Body of pancreas (tissue), 4 donors: ENCODE measurements around the gene PSMB4. TPM values are rescaled to one million over a fixed set of nuclear protein-coding genes. Genes with fewer than 3 reads are reported as not detected.

Experiments
- ATAC-seq: fragments of 150-250 bp; one replicate; pipeline ENCODE4 v1.9.1; 2016
- DNase-seq, 4 donors: peaks; one replicate each; pipeline ENCODE4 v3.0.0-alpha.2; 2019
- H3K27ac ChIP-seq, 4 donors: fragments of 200-600 bp; sonication (generic); 1 replicate in 3 of 4; 2 replicates in 1 of 4; pipeline versions ENCODE4 v1.5.1 to v1.6.1; 2016 to 2019; ENCODE audit warnings: mild to moderate bottlenecking in 1 of 4, mixed read lengths in 1 of 4, moderate library complexity in 1 of 4
- H3K27me3 ChIP-seq, 2 donors: fragments of 200-600 bp; sonication (generic); one replicate each; pipeline ENCODE4 v1.6.0; 2016; ENCODE audit warnings: mild to moderate bottlenecking in 1 of 2
- H3K36me3 ChIP-seq, 2 donors: fragments of 200-600 bp; sonication (generic); replicated peaks in 1 of 2; 2 replicates each; pipeline ENCODE4 v1.5.1; 2016; ENCODE audit warnings: low read depth in 2 of 2; ENCODE audit not compliant: insufficient read depth in 1 of 2
- H3K4me1 ChIP-seq: fragments of 200-600 bp; sonication (generic); one replicate; pipeline ENCODE4 v1.6.0; 2016
- H3K4me3 ChIP-seq, 2 donors: fragments of 200-600 bp; sonication (generic); 1 replicate in 1 of 2; 2 replicates in 1 of 2; pipeline ENCODE4 v1.5.1; 2016 to 2019
- H3K9me3 ChIP-seq, 3 donors: fragments of 200-600 bp; sonication (generic); 1 replicate in 2 of 3; 2 replicates in 1 of 3; pipeline ENCODE4 v1.5.1; 2016
- CTCF ChIP-seq, 7 experiments: fragments of 450-650 bp in 4 of 7; fragments of 200-600 bp in 3 of 7; sonication (generic) in 3 of 7; IDR thresholded peaks; one replicate each; pipeline ENCODE4 v1.5.1; 2016 to 2019; ENCODE audit warnings: antibody characterized with exemption in 7 of 7
- POLR2A ChIP-seq, 3 donors: fragments of 450-650 bp; IDR thresholded peaks; one replicate each; pipeline ENCODE4 v1.6.1; 2016; ENCODE audit warnings: antibody characterized with exemption in 3 of 3, mild to moderate bottlenecking in 2 of 3
- whole genome bisulfite sequencing, 2 donors: methylation state at CpG; one replicate each; pipeline ENCODE4 v1.1.5; 2017; 5-methylcytosine and 5-hydroxymethylcytosine counted together
- intact Hi-C: fragments of 100-400 bp; cut with DNase I; formaldehyde crosslinking; loops from one replicate; pipeline ENCODE4 v1.15.1; 2023
- total RNA-seq, 2 donors: library from RNA; depleted of rRNA; stranded (reverse); fragments of >200 nt; gene quantifications; one replicate each; pipeline ENCODE4 v1.1.0, GENCODE V29; 2016

Gene PSMB4
- total RNA-seq, 2 donors from 2014 or later: 109 to 126 TPM

DNA sequence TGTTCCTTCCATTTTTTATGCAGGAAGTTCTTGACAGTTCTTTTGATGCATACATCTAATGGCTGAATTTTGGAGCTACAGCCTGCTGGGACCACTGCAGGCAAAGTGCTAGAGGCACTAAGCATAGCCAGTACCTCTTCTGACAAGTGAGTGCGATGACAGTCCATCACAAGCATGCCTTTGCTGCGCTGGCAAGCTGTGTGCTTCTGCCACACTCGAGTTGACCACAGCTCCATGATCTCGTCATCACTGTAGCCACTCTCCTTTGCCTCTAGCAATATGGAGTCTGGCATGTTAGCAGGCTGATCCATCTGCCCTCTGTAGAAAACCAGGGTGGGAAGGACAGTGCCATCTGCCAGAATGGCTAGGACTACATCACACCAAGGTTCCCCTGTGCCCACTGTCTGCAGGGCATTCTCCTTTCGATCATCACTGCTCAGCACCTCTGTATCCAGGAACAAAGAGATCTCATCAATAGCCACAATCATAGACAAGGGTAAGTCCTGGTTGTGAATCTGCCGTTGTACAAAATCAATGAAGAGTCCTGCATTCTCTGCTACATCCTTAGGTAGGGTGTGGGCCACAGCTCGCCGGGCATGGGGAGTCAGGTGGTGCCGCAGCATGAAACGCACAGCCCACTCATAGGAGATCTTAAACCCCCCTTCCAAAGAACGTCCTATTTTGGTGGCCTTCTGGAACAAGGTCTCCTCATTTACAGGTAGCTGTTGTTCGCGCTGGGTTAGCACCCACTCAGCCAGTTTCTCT, 6.0 kb downstream of the PSMB4 start:
- TF ChIP-seq POLR2A (IDR thresholded peaks at IDR 0.05) (no peak), CTCF (IDR thresholded peaks at IDR 0.05) (no peak)
- H3K27me3 ChIP-seq: no peaks in the 10 kb centered on the region
- no peak for ATAC-seq
- DNase-seq: no peak
- WGBS, 2 donors: 80 to 86% methylated on average over 10 to 13 of the region's 13 CpGs
- peaks cover 0 to 48% of the 10 kb centered on the region in 2 donors for H3K36me3 ChIP-seq
- H3K27ac ChIP-seq: no peak overlapping the region
- intact Hi-C loops: no loop called here
- H3K4me3 ChIP-seq: no peak overlapping the region
- peaks cover 11% of the 10 kb centered on the region for H3K4me1 ChIP-seq
- no peaks in the 10 kb centered on the region for H3K9me3 ChIP-seq

- H3K27ac ChIP-seq: no peak overlapping the region
- no peaks in the 10 kb centered on the region for H3K27me3 ChIP-seq
- H3K9me3 ChIP-seq: no peaks in the 10 kb centered on the region
- peaks cover 3% of the 10 kb centered on the region for H3K4me1 ChIP-seq
- no peak for TF ChIP-seq CTCF (IDR thresholded peaks at IDR 0.05)
- no peak for TF ChIP-seq POLR2A (IDR thresholded peaks at IDR 0.05)
- no peak overlapping the region for H3K4me3 ChIP-seq
- whole genome bisulfite sequencing, 2 donors: 85 to 88% methylated on average over 8 of the region's 8 CpGs
- peaks cover 0 to 53% of the 10 kb centered on the region in 2 donors for H3K36me3 ChIP-seq
- DNase-seq: no peak
- ATAC-seq: no peak
- intact Hi-C loops: no loop called here
Measured at GRCh38 chr1:151406176-151406575, 6.8 kb downstream of the PSMB4 start.

GRCh38 chr1:151407304-151407703, 7.9 kb downstream of the PSMB4 start:
- TF ChIP-seq CTCF (IDR thresholded peaks at IDR 0.05): no peak
- no peak for TF ChIP-seq POLR2A (IDR thresholded peaks at IDR 0.05)
- ATAC-seq (no peak), DNase-seq (no peak)
- WGBS, 2 donors: 89 to 91% methylated on average over 3 of the region's 3 CpGs
- H3K36me3 ChIP-seq: peaks cover 0 to 61% of the 10 kb centered on the region in 2 donors
- no peak overlapping the region for H3K27ac ChIP-seq
- no peak overlapping the region for H3K4me3 ChIP-seq
- intact Hi-C loops: no loop called here
- no peaks in the 10 kb centered on the region for H3K4me1 ChIP-seq
- no peaks in the 10 kb centered on the region for H3K9me3 ChIP-seq
- no peaks in the 10 kb centered on the region for H3K27me3 ChIP-seq

DNA sequence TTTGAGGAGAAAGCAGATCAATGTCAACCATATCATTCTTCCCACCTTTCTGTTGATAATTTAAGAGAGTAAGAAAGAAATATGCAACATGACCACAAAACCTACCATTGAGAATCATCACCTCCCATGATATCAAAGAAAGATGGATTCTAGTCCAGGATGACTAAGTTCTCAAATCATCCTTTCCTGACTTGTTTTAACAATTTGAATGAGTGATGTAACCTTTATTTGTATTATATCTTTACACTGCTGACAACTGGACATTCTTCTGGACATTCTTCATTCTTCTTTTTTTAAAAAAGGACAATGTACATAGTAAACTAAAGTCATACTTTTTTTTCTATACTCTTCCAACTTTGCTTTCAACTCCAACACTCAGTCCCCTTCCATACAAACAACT, 9.5 kb downstream of the PSMB4 start:
- ATAC-seq: no peak
- Histone ChIP-seq H3K36me3 (peaks cover 0 to 66% of the 10 kb centered on the region in 2 donors), H3K4me1 (no peaks in the 10 kb centered on the region), H3K4me3 (no peak overlapping the region), H3K27me3 (no peaks in the 10 kb centered on the region), H3K9me3 (no peaks in the 10 kb centered on the region), H3K27ac (no peak overlapping the region)
- no peak for DNase-seq
- intact Hi-C loops: no loop called here
- TF ChIP-seq CTCF (IDR thresholded peaks at IDR 0.05) (no peak), POLR2A (IDR thresholded peaks at IDR 0.05) (no peak)

DNA sequence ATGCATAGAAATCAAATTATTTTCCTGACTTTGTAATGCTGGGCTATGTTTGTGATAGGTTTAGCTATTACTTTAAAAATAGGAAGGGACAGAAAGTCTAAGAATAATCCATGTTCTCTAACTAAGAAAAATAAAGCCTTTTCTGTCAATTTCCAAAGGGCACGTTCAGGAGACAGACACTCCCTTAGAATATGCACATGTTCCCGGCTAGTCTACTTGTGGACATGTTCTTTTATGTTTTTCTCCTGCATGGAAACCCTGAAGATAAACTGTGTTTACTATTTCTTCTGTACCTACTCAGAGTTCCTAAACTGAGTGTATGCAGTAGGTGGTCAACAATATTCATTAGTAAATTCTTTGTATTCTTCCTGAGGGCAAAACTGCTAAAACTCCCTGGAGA, 12.5 kb downstream of the PSMB4 start:
- peaks cover 0 to 54% of the 10 kb centered on the region in 2 donors for H3K36me3 ChIP-seq
- no peaks in the 10 kb centered on the region for H3K9me3 ChIP-seq
- H3K4me1 ChIP-seq: no peaks in the 10 kb centered on the region
- TF ChIP-seq POLR2A (IDR thresholded peaks at IDR 0.05) (no peak), CTCF (IDR thresholded peaks at IDR 0.05) (no peak)
- intact Hi-C loops: no loop called here
- no peak for ATAC-seq
- 88 to 93% methylated on average over 2 of the region's 2 CpGs for WGBS, 2 donors
- no peak overlapping the region for H3K4me3 ChIP-seq
- H3K27ac ChIP-seq: no peak overlapping the region
- no peaks in the 10 kb centered on the region for H3K27me3 ChIP-seq
- DNase-seq: no peak
